Ovary (tissue), 3 donors: ENCODE data around the gene NFATC3.

Experiments used
- POLR2A ChIP-seq: fragments of 450-650 bp; IDR thresholded peaks from one replicate; pipeline ENCODE4 v1.6.1; 2017; ENCODE audit warnings: antibody characterized with exemption, mild to moderate bottlenecking, moderate library complexity
- TF ChIP-seq, protein P1 (sequence below), 3 donors: fragments of 450-650 bp in 2 of 3; fragments of 200-600 bp in 1 of 3; IDR thresholded peaks; one replicate each; pipeline versions ENCODE4 v1.5.1 to v1.8.0; 2016 to 2022; ENCODE audit warnings: antibody characterized with exemption in 3 of 3, mild to moderate bottlenecking in 1 of 3
- donor health status: DM: no; HTN: no; CAD: no.

DNA sequence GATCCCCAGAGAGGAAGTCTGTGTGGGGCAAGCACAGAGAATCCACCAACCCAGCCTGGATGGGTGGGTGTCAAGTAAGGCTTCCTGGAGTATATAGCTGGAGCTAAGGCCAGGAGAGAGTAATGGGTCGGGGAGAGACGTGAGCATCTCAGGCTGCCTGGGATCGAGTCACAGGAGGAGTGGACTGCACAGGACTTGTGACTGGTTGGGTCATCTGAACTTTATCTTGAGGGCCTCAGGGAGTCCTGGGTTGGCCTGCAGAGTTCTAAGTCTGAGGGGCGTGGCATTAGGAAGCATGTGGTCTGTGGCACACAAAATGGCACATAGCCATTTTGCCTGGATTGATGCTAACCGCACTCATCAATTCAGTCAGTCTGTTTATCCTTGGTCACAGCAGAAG is 161.5 kb downstream of the NFATC3 start:
- TF ChIP-seq, protein P1, sequence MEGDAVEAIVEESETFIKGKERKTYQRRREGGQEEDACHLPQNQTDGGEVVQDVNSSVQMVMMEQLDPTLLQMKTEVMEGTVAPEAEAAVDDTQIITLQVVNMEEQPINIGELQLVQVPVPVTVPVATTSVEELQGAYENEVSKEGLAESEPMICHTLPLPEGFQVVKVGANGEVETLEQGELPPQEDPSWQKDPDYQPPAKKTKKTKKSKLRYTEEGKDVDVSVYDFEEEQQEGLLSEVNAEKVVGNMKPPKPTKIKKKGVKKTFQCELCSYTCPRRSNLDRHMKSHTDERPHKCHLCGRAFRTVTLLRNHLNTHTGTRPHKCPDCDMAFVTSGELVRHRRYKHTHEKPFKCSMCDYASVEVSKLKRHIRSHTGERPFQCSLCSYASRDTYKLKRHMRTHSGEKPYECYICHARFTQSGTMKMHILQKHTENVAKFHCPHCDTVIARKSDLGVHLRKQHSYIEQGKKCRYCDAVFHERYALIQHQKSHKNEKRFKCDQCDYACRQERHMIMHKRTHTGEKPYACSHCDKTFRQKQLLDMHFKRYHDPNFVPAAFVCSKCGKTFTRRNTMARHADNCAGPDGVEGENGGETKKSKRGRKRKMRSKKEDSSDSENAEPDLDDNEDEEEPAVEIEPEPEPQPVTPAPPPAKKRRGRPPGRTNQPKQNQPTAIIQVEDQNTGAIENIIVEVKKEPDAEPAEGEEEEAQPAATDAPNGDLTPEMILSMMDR (IDR thresholded peaks at IDR 0.05) = no peak
- TF ChIP-seq POLR2A = no peak
